HT1080 (cell line): Measurements from ENCODE around the gene USP10. TPM values are rescaled to one million over a fixed set of nuclear protein-coding genes. Genes with fewer than 3 reads are reported as not detected.

Experiments used
- DNase-seq: peaks from one replicate; pipeline ENCODE4 v3.0.0-alpha.2; 2015; ENCODE audit warnings: low read depth
- total RNA-seq: library from RNA; depleted of rRNA; stranded (reverse); fragments of >200 nt; shearing (Covaris generic); gene quantifications from 2 replicates; pipeline ENCODE4 v1.2.3, GENCODE V29; 2014; rRNA removed

Gene USP10
- total RNA-seq, 1 experiment from 2014 or later: 99.8 TPM

DNA sequence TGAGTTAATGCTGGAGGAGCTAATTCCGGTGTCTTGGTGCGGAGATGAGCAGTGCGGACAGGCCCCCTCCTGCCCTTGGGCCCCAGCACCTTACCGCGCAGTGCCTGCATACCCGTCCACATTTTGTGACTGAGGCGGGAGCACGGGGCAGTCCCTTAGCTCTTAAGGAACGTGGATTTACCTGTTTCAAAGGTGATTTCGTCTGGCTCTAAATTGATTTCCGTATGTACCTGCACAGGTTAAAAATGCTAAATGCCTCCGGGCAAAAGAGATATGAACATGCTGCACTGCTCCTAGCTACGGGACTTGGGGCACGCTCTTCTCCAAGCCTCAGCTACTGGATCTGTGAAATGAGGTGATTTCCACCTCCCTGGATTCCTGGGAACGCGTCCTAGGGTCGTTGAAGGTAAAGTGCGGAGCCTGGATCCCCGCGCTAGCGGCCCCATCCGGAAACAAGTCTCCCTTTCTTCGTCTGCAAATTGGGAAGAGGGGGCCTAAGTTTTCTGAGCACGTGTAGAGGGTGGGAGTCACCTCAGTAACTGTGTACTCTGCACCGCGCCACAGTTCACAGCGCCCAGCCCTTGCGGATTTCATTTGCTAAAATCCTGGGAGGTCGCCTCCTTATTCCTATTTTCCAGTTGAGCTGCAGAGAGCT lies 119.3 kb downstream of the USP10 start:
- no peak for DNase-seq

DNA sequence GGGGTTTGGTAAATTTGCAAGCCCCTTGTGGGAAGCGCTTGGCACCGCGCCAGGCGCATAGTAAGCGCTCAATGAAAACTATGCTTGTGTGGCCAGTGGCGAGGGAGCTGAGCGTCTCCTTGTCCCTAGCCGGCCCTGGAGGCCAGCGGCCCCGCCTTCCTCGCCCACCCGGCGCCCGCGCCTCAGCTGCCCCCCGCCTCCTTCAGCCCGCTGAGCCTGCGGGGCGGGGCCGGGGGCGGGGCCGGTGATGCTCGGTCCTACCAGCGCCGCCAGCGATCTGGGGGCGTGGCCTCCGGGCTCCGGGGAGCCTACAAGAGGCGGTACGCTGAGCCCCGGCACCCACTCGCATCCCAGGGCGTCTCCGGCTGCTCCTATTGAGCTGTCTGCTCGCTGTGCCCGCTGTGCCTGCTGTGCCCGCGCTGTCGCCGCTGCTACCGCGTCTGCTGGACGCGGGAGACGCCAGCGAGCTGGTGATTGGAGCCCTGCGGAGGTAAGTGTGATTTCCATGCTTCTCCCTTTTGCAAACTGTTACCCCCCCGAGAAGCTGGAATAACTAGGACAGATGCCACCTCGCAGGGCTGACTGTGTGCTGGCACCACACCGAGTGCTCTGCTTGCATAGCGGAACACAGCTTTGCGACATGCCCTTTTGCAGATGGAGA lies 120.0 kb downstream of the USP10 start, which contains the start of gene CRISPLD2:
Gene CRISPLD2, plus strand, starts transcription at position 342 of the 661 bp plus-strand sequence. CDS start 18,511 bp downstream, outside the sequence.
- no peak for DNase-seq

GRCh38 chr16:84820305-84820684 lies 120.5 kb downstream of the USP10 start:
- DNase-seq: no peak

- no peak for DNase-seq
Observed at GRCh38 chr16:84820771-84821170, 121.0 kb downstream of the USP10 start.

- no peak for DNase-seq
Observed at GRCh38 chr16:84821179-84821578, 121.4 kb downstream of the USP10 start.

DNA sequence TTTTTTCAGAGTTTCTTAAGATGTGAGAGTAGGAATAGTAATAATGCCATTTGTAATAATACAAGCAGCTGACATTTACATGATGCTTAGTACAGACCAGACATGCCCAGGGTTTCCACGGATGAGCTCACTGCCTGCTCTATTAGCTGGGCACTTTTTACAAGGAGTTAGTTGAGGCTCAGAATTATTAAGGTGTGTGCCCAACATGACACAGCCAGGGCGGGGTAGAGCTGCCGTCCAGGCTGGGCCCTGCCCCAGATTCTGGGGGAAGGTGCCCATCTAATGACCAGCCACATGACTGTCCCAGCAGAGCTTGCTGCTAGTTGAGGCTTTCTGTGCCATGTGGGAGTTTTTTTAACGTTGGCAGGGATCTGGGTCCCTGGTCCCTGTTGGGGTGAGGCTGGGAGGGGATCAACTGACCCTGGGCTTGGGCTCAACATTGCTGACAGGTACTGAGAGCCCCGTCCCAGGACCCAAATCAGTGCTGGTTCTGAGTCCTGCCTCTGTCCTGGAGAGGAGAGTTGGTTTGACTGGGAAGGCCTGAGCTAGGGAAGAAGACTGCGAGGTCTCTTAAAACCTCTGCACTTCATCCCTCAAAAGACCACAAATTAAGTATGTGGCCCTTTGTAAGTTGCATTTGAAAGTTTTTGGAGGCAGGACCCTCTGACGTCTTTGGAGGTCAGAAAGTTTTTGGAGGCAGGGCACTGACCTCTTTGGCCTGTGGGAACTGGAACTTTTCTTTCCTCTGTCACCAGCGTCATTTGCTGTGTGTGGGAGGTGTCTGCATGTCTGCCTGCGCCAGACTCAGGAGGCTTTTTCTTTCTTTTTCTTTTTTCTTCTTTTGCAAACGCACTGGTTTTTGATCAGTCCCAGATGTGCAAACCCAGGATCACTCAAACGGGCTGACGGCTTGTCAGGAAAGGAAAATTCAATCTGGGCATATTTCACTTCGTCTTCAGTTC lies 122.2 kb downstream of the USP10 start:
- DNase-seq: no peak

- DNase-seq: no peak
Observed at GRCh38 chr16:84822990-84823389, 123.2 kb downstream of the USP10 start.

DNA sequence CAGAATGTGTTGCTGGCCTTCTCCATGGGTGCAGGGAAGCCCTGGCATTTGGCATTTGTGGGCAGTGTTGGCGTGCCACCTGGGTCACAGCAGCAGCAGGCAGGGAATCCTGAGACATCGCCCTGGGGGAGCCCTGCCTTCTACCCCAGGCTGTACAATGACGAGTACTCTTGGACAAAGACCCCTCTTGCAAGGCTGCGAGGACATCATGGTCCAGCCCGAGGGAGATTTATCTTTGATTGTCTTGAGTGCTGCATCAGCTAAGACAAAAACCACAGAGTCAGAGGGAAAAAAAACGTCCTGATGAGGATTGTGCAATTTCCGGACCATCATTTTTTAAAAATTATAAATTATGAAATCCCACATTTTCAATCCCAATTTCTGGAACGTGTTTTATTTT lies 123.7 kb downstream of the USP10 start:
- no peak for DNase-seq

- no peak for DNase-seq
Observed at GRCh38 chr16:84823926-84824325, 124.1 kb downstream of the USP10 start.

DNA sequence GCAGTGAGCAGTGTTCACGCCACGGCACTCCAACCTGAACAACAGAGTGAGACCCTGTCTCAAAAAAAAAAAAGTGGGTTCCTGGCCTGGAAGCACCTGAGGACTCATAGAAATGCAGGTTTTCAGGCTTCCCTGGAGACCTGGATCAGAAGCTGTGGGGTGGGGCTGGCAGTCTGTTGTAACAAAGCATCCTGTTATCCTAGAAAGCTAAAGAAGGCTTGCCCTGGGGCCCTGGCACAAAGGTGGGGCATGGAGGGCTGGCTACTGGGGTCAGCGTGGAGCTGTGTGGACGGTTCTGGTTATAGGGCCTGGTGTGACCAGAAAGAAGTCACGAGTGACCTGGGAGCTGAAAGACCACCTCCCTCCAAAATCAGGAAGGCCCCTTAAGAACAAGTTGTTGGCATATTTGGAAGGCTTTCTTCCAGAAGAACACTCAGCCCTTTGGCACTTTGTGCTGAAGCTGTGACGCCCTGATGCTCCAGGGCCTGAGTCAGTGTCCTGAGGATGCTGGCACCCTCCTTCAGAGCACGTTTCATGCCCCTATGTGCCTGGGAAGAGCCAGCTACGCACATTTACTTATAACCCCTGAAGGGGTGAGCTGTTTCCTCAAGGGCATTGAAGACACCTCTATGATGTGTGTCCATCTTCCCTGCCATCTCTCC lies 126.2 kb downstream of the USP10 start:
- no peak for DNase-seq

- DNase-seq: no peak
Observed at GRCh38 chr16:84826558-84826941, 126.8 kb downstream of the USP10 start.

GRCh38 chr16:84827131-84827574 lies 127.4 kb downstream of the USP10 start:
- DNase-seq: no peak

DNA sequence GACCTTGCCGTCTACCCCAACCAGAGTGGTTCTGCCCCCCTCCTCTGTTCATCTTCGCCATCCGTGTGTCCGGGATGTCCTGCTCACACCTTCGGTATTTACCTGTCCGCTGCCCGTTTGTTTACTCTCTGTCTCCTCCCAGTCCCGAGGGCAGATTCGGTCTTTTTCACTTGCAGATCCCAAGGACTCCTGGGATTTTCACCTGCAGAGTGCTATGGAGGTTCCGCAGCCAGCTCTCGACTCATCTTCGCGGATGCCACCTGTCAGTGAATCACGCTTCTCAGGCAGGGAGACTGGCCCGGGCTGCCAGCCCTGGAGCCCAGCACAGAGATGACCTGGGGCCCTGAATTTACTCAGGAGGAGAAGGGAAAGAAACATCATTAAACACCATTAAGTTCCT lies 128.1 kb downstream of the USP10 start:
- no peak for DNase-seq

DNA sequence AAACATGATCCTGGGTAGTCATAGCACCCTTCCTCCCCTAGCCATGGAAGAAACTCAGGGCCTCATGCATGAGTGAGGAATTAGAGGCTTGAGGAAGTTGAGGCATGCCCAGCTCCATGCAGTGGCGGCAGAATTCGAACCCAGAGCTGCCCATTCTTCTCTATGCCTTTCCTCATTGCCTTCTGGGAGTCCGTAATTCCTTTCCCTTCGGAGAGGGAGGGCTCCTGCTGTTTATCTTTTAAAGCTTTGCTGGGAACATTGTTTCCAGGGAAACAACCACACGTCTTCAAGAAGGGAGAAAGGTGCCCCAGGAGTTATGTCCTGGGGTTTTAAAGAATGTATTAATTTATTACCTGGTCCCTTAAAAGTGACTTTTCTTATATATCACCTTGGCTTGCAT lies 128.5 kb downstream of the USP10 start:
- no peak for DNase-seq

Other genes with a start within 250 kb of the USP10 start
- 15.6 and 27.8 TPM in 2 replicates for gene MEAK7, start 195.3 kb upstream of the USP10 start, total RNA-seq
- gene COTL1, start 81.9 kb upstream of the USP10 start, total RNA-seq: 187 and 217 TPM in 2 replicates
- gene KLHL36, start 51.5 kb upstream of the USP10 start, total RNA-seq: 18.1 and 22.9 TPM in 2 replicates
- 0.40 TPM in 1 of 2 replicates, not detected in the other for gene CRISPLD2, start 120.0 kb downstream of the USP10 start, total RNA-seq